Erythroblast (primary cell): ENCODE results near the gene ITGB2.

ENCODE experiments used
- GATA1 ChIP-seq: IDR thresholded peaks from 2 replicates; pipeline ENCODE4 v1.6.1; 2011; ENCODE audit warnings: low read depth, mild to moderate bottlenecking, control low read depth, low read length, moderate library complexity
- POLR2A ChIP-seq: IDR thresholded peaks from 2 replicates; pipeline ENCODE4 v1.6.1; 2011; ENCODE audit warnings: mild to moderate bottlenecking, low read length

DNA sequence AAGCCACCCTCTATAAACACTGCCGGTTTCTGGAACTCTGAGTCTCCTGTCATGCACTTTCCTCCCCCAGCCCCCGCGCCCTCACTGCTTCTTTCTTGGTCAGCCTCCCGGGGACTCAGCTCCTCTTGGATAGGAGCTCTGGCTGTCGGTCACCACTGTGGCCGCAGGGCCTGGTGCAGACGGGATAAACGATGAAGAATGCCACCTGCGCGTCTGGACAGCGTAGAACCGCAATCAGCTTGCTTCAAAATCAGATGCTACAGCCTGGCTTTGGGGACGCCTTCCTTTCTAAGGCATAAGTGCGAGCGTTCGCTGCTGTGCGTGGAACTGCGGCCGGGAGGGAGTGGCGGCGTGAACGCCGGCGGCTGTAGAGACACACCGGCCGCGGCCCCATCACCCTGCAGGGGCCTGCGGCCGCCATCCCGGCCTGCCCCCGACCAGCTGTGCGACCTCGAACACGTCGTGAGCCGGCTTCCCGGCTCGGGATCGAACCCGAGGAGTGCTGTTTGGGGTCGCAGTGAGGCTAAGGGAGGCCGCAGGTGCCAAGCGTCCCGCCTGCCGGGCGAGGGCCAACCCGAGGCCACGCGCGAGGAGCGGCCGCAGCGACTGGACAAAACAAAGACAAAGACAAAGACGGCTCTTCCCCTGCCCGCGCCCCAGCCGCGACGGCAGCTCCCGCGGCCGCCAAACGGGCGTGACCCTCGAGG, 47.9 kb downstream of the ITGB2 start:
- TF ChIP-seq POLR2A, result no peak
- TF ChIP-seq GATA1, result no peak
